ENCODE measurements around the gene CYB561A3. TPM values are rescaled to one million over a fixed set of nuclear protein-coding genes. Genes with fewer than 3 reads are reported as not detected.
A peak's percentile ranks its signal among the peaks of the same experiment; 100 is the strongest.

Gene CYB561A3
- total and polyA plus RNA-seq, 2 of the 13 experiments (the other 11 are each of a cell fraction or from before 2014, with no cell fraction given), result 11.4 to 14.9 TPM

DNA sequence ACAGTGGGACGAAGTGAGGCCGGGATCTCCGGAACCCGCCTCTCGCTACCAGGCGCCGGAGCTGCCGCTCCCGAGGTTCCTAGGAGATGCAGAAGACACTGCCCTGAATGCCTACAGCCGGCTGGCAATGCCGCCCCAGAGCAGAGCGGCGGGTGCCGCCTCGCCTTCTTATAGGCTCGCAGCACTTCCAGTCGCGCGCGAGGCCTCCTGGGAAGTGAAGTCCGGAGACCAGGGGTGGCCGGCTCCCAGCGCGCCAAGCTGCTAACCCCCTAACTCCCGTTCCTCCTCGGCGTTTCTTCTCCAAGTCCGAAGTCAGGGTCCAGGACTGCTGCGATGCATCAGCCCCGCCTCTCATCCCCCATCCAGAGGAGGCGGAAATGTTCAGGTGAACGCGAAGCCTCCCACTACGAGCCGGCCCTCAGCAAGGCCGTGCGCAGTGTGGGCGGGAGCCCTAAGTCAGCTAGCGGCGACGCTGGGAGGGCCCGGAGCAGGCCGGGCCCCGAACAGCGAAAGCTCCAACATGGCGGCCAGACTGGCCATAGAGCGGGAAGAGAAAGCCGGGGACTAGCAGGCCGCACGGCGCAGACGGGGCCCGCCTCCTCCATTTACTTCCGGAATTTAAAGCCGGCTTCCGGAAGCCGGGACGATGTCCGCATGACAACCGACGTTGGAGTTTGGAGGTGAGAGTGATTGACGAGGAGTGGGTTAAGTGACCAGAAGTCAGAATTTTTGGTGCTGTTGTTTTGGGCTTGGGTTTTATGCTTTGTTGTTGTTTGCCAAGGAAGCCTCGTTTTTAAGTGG, at the start of gene CYB561A3, which contains the start of gene TMEM138 (continued):
- TF ChIP-seq ETV6 (CRISPR knock-in tag; conservative IDR thresholded peaks at IDR 0.05) (no peak; the same call in 1 of the 2 replicates), TCF7L2 (IDR thresholded peaks at IDR 0.05; ENCODE audit: low read depth, low read length) (no peak), IRX3 (CRISPR knock-in tag; IDR thresholded peaks at IDR 0.05; ENCODE audit: borderline replicate concordance, low read depth) (peak; percentile 19; the same call in 1 of the 2 replicates), NAIF1 (CRISPR knock-in tag; IDR thresholded peaks at IDR 0.05; ENCODE audit: borderline replicate concordance) (peak; percentile 58; the same call in 1 of the 2 replicates), ZNF564 (CRISPR knock-in tag; IDR thresholded peaks at IDR 0.05) (peak; percentile 45; the same call in 1 of the 2 replicates), ZBTB3 (CRISPR knock-in tag; IDR thresholded peaks at IDR 0.05; ENCODE audit: borderline replicate concordance, low read depth) (no peak), ARNT (IDR thresholded peaks at IDR 0.05) (no peak), ZNF768 (CRISPR knock-in tag; IDR thresholded peaks at IDR 0.05) (peak; percentile 73)
- TF ChIP-seq, protein P1, sequence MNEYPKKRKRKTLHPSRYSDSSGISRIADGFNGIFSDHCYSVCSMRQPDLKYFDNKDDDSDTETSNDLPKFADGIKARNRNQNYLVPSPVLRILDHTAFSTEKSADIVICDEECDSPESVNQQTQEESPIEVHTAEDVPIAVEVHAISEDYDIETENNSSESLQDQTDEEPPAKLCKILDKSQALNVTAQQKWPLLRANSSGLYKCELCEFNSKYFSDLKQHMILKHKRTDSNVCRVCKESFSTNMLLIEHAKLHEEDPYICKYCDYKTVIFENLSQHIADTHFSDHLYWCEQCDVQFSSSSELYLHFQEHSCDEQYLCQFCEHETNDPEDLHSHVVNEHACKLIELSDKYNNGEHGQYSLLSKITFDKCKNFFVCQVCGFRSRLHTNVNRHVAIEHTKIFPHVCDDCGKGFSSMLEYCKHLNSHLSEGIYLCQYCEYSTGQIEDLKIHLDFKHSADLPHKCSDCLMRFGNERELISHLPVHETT (CRISPR knock-in tag; conservative IDR thresholded peaks at IDR 0.05), result peak; percentile 64; the same call in 1 of the 2 replicates
- TF ChIP-seq, protein P2, sequence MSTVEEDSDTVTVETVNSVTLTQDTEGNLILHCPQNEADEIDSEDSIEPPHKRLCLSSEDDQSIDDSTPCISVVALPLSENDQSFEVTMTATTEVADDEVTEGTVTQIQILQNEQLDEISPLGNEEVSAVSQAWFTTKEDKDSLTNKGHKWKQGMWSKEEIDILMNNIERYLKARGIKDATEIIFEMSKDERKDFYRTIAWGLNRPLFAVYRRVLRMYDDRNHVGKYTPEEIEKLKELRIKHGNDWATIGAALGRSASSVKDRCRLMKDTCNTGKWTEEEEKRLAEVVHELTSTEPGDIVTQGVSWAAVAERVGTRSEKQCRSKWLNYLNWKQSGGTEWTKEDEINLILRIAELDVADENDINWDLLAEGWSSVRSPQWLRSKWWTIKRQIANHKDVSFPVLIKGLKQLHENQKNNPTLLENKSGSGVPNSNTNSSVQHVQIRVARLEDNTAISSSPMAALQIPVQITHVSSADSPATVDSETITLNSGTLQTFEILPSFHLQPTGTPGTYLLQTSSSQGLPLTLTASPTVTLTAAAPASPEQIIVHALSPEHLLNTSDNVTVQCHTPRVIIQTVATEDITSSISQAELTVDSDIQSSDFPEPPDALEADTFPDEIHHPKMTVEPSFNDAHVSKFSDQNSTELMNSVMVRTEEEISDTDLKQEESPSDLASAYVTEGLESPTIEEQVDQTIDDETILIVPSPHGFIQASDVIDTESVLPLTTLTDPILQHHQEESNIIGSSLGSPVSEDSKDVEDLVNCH (CRISPR knock-in tag; IDR thresholded peaks at IDR 0.05), result no peak
- TF ChIP-seq, protein P3, sequence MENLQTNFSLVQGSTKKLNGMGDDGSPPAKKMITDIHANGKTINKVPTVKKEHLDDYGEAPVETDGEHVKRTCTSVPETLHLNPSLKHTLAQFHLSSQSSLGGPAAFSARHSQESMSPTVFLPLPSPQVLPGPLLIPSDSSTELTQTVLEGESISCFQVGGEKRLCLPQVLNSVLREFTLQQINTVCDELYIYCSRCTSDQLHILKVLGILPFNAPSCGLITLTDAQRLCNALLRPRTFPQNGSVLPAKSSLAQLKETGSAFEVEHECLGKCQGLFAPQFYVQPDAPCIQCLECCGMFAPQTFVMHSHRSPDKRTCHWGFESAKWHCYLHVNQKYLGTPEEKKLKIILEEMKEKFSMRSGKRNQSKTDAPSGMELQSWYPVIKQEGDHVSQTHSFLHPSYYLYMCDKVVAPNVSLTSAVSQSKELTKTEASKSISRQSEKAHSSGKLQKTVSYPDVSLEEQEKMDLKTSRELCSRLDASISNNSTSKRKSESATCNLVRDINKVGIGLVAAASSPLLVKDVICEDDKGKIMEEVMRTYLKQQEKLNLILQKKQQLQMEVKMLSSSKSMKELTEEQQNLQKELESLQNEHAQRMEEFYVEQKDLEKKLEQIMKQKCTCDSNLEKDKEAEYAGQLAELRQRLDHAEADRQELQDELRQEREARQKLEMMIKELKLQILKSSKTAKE (CRISPR knock-in tag; IDR thresholded peaks at IDR 0.05; ENCODE audit: borderline replicate concordance), result no peak
- TF ChIP-seq, protein P4, sequence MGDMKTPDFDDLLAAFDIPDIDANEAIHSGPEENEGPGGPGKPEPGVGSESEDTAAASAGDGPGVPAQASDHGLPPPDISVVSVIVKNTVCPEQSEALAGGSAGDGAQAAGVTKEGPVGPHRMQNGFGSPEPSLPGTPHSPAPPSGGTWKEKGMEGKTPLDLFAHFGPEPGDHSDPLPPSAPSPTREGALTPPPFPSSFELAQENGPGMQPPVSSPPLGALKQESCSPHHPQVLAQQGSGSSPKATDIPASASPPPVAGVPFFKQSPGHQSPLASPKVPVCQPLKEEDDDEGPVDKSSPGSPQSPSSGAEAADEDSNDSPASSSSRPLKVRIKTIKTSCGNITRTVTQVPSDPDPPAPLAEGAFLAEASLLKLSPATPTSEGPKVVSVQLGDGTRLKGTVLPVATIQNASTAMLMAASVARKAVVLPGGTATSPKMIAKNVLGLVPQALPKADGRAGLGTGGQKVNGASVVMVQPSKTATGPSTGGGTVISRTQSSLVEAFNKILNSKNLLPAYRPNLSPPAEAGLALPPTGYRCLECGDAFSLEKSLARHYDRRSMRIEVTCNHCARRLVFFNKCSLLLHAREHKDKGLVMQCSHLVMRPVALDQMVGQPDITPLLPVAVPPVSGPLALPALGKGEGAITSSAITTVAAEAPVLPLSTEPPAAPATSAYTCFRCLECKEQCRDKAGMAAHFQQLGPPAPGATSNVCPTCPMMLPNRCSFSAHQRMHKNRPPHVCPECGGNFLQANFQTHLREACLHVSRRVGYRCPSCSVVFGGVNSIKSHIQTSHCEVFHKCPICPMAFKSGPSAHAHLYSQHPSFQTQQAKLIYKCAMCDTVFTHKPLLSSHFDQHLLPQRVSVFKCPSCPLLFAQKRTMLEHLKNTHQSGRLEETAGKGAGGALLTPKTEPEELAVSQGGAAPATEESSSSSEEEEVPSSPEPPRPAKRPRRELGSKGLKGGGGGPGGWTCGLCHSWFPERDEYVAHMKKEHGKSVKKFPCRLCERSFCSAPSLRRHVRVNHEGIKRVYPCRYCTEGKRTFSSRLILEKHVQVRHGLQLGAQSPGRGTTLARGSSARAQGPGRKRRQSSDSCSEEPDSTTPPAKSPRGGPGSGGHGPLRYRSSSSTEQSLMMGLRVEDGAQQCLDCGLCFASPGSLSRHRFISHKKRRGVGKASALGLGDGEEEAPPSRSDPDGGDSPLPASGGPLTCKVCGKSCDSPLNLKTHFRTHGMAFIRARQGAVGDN (CRISPR knock-in tag; IDR thresholded peaks at IDR 0.05), result peak; percentile 99
- TF ChIP-seq, protein P5, sequence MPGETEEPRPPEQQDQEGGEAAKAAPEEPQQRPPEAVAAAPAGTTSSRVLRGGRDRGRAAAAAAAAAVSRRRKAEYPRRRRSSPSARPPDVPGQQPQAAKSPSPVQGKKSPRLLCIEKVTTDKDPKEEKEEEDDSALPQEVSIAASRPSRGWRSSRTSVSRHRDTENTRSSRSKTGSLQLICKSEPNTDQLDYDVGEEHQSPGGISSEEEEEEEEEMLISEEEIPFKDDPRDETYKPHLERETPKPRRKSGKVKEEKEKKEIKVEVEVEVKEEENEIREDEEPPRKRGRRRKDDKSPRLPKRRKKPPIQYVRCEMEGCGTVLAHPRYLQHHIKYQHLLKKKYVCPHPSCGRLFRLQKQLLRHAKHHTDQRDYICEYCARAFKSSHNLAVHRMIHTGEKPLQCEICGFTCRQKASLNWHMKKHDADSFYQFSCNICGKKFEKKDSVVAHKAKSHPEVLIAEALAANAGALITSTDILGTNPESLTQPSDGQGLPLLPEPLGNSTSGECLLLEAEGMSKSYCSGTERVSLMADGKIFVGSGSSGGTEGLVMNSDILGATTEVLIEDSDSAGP (CRISPR knock-in tag; IDR thresholded peaks at IDR 0.05; ENCODE audit: borderline replicate concordance), result peak; percentile 91; the same call in 1 of the 2 replicates

Data from HepG2 (cell line).